ENCODE measurements around the gene PKDCC. TPM values are rescaled to one million over a fixed set of nuclear protein-coding genes. Genes with fewer than 3 reads are reported as not detected.

The PKDCC gene
- total RNA-seq, 2 donors from 2014 or later, result 85.3 to 105 TPM

DNA sequence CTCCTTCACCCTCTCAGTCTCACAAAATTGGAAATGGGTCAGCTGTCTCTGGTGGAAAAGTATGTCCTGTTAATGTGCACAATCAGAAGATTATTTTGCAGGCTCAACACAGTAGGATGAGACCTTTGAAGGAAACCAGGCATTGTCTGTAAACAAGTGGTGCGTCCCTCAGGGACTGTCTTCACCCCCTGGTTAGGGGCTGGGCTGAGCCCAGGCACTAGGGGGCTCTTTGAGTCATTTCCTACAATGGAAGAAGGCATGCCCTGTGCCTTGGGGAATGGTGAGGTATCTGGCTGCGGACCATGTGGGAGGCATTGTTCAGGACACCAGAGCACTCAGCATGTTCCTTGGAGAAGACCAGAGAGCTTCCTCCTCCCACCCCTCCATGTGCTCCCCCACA is 26.8 kb downstream of the PKDCC start:
- Mint-ChIP-seq H3K36me3 (ENCODE audit: low read depth) (no peaks in the 10 kb centered on the region), H3K4me3 (no peak overlapping the region), H3K27me3 (ENCODE audit: insufficient read depth) (peaks cover 31% of the 10 kb centered on the region), H3K9me3 (no peaks in the 10 kb centered on the region), H3K4me1 (peaks cover 14% of the 10 kb centered on the region), H3K27ac (no peak overlapping the region)
- TF ChIP-seq, protein P1, sequence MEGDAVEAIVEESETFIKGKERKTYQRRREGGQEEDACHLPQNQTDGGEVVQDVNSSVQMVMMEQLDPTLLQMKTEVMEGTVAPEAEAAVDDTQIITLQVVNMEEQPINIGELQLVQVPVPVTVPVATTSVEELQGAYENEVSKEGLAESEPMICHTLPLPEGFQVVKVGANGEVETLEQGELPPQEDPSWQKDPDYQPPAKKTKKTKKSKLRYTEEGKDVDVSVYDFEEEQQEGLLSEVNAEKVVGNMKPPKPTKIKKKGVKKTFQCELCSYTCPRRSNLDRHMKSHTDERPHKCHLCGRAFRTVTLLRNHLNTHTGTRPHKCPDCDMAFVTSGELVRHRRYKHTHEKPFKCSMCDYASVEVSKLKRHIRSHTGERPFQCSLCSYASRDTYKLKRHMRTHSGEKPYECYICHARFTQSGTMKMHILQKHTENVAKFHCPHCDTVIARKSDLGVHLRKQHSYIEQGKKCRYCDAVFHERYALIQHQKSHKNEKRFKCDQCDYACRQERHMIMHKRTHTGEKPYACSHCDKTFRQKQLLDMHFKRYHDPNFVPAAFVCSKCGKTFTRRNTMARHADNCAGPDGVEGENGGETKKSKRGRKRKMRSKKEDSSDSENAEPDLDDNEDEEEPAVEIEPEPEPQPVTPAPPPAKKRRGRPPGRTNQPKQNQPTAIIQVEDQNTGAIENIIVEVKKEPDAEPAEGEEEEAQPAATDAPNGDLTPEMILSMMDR (conservative IDR thresholded peaks at IDR 0.05), result peak; percentile 76
- Histone ChIP-seq H3K36me3 (ENCODE audit: control insufficient read depth, insufficient read depth, low read length) (no peaks in the 10 kb centered on the region), H3K9ac (ENCODE audit: extremely low read depth, low read length, poor library complexity, severe bottlenecking) (no peak overlapping the region), H3K4me1 (ENCODE audit: control insufficient read depth, insufficient read depth, low read length) (no peaks in the 10 kb centered on the region), H3K27me3 (ENCODE audit: control insufficient read depth, insufficient read depth, low read length, poor library complexity, severe bottlenecking) (no peaks in the 10 kb centered on the region), H3K9me3 (ENCODE audit: control insufficient read depth, low read length) (no peaks in the 10 kb centered on the region), H3K27ac (ENCODE audit: low read depth, low read length) (no peak overlapping the region), H3K4me3 (ENCODE audit: low read length) (no peak overlapping the region)
- DNase-seq, result peak; percentile 71
- 83 to 100% methylated on average over 1 to 2 of the region's 2 CpGs for WGBS, 2 experiments (ENCODE audit: insufficient coverage in 1 of 2, insufficient read length in 1 of 2)

DNA sequence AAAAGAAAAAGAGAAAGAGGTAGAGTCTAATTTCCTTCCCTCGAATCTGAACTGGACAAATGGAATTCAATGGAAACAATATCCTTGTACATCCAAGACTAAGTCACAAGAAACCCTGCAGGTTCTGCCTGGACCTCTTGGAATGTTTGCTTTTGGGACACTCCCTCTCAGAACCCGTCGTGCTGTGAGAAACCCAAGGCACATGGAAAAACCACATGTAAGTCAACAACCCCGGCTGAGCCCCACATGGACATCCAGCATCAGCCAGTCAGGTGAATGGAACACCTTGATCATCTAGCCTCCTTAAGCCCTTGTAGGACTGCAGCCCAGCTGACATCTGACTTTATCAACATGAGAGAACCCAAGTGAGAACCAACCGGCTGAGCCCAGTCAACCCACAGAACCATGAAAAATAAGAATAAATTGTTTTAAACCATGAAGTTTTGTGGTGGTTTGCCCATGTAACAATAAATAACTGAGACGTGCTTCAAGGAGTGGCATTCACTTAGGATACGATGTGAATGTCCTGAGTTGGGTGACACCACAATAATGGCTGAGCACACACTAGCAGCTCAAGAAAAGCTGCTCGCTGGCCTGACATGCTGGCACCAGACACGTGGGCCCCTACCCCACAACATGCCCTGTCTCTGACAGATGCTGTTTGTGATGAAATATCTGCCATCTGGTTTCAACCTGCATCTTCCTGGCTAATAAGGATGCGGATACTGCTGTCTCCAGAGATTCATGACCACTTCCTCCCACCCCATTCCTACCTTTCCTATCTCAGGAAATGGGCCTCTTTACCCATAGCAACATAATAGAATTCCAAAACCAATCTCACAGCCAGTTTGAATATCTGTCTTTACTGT is 28.8 kb downstream of the PKDCC start:
- Histone ChIP-seq H3K27me3 (ENCODE audit: control insufficient read depth, insufficient read depth, low read length, poor library complexity, severe bottlenecking) (peaks cover 3% of the 10 kb centered on the region), H3K27ac (ENCODE audit: low read depth, low read length) (no peak overlapping the region), H3K4me3 (ENCODE audit: low read length) (no peak overlapping the region), H3K4me1 (ENCODE audit: control insufficient read depth, insufficient read depth, low read length) (no peaks in the 10 kb centered on the region), H3K36me3 (ENCODE audit: control insufficient read depth, insufficient read depth, low read length) (no peaks in the 10 kb centered on the region), H3K9ac (ENCODE audit: extremely low read depth, low read length, poor library complexity, severe bottlenecking) (no peak overlapping the region), H3K9me3 (ENCODE audit: control insufficient read depth, low read length) (no peaks in the 10 kb centered on the region)
- 93 to 95% methylated on average over 9 to 10 of the region's 10 CpGs for WGBS, 2 experiments (ENCODE audit: insufficient coverage in 1 of 2, insufficient read length in 1 of 2)
- Mint-ChIP-seq H3K27ac (no peak overlapping the region), H3K36me3 (ENCODE audit: low read depth) (no peaks in the 10 kb centered on the region), H3K9me3 (no peaks in the 10 kb centered on the region), H3K27me3 (ENCODE audit: insufficient read depth) (peaks cover 31% of the 10 kb centered on the region), H3K4me3 (no peak overlapping the region), H3K4me1 (peaks cover 14% of the 10 kb centered on the region)
- TF ChIP-seq, protein P1 (conservative IDR thresholded peaks at IDR 0.05), result no peak
- no peak for DNase-seq

DNA sequence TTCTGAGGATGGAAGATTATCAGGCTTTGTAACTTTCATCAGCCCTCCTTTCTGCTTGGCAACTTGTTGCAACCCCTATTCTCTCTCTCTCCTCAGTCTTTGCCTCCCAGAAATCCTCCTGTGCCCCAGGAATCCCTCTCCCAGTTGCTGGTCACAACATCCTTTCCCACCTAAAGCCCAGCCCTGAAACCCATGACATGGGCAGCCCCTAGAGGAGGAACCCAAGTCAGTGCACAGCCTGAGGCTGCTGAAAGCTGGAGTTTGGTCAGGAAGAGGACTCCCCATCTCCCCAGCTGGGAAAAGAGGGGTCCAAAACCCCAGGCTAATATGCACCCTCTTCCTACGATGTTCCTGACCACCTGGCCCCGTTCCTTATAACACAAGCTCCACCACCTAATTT is 29.5 kb downstream of the PKDCC start:
- Histone ChIP-seq H3K4me3 (ENCODE audit: low read length) (no peak overlapping the region), H3K9ac (ENCODE audit: extremely low read depth, low read length, poor library complexity, severe bottlenecking) (no peak overlapping the region), H3K36me3 (ENCODE audit: control insufficient read depth, insufficient read depth, low read length) (no peaks in the 10 kb centered on the region), H3K27ac (ENCODE audit: low read depth, low read length) (no peak overlapping the region), H3K27me3 (ENCODE audit: control insufficient read depth, insufficient read depth, low read length, poor library complexity, severe bottlenecking) (peaks cover 3% of the 10 kb centered on the region), H3K4me1 (ENCODE audit: control insufficient read depth, insufficient read depth, low read length) (no peaks in the 10 kb centered on the region), H3K9me3 (ENCODE audit: control insufficient read depth, low read length) (no peaks in the 10 kb centered on the region)
- Mint-ChIP-seq H3K27ac (no peak overlapping the region), H3K4me1 (peaks cover 12% of the 10 kb centered on the region), H3K9me3 (no peaks in the 10 kb centered on the region), H3K36me3 (ENCODE audit: low read depth) (no peaks in the 10 kb centered on the region), H3K4me3 (no peak overlapping the region), H3K27me3 (ENCODE audit: insufficient read depth) (peaks cover 31% of the 10 kb centered on the region)
- TF ChIP-seq, protein P1 (conservative IDR thresholded peaks at IDR 0.05), result peak; percentile 66
- WGBS, 2 experiments (ENCODE audit: insufficient coverage in 1 of 2, insufficient read length in 1 of 2), result 93 to 100% methylated on average over 2 of the region's 2 CpGs
- DNase-seq, result peak; percentile 58

Measured in endodermal cell (in vitro differentiated cells).